ENCODE data around the gene ATXN3. TPM values are rescaled to one million over a fixed set of nuclear protein-coding genes. Genes with fewer than 3 reads are reported as not detected.
A peak's percentile ranks its signal among the peaks of the same experiment; 100 is the strongest.

The ATXN3 gene
- total RNA-seq, 1 experiment from 2014 or later = 33.1 TPM

DNA sequence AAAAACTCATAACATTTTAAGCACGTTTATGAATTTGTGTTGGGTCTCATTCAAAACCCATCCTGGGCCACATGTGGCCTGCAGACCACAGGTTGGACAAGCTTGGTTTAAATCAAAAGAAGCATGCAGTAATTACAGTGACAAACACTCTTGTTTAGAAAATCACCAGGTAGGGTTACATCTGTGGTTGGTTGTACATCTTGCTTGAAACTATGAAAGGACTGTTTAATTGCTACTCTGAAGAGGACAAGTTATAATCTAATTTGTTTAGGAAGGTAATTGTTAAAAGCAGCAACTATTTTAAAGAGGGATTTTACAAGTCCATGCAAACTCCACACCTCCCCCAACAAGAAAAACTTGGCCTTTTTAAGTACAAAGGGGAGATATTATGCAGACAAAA lies 70.5 kb downstream of the ATXN3 start:
- no peak overlapping the region for H3K4me3 Mint-ChIP-seq
- no peak overlapping the region for H3K27ac Mint-ChIP-seq
- TF ChIP-seq ZNF317 (CRISPR knock-in tag; IDR thresholded peaks at IDR 0.05; ENCODE audit: borderline replicate concordance, low read depth) (no peak), SP1 (CRISPR knock-in tag; conservative IDR thresholded peaks at IDR 0.05) (no peak), RORB (CRISPR knock-in tag; IDR thresholded peaks at IDR 0.05) (no peak), FOXJ3 (CRISPR knock-in tag; IDR thresholded peaks at IDR 0.05; ENCODE audit: borderline replicate concordance) (no peak), NR1H2 (CRISPR knock-in tag; IDR thresholded peaks at IDR 0.05) (no peak)
- TF ChIP-seq, protein P1, sequence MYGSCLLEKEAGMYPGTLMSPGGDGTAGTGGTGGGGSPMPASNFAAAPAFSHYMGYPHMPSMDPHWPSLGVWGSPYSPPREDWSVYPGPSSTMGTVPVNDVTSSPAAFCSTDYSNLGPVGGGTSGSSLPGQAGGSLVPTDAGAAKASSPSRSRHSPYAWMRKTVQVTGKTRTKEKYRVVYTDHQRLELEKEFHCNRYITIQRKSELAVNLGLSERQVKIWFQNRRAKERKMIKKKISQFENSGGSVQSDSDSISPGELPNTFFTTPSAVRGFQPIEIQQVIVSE (CRISPR knock-in tag; IDR thresholded peaks at IDR 0.05; ENCODE audit: borderline replicate concordance) = no peak
- TF ChIP-seq, protein P2, sequence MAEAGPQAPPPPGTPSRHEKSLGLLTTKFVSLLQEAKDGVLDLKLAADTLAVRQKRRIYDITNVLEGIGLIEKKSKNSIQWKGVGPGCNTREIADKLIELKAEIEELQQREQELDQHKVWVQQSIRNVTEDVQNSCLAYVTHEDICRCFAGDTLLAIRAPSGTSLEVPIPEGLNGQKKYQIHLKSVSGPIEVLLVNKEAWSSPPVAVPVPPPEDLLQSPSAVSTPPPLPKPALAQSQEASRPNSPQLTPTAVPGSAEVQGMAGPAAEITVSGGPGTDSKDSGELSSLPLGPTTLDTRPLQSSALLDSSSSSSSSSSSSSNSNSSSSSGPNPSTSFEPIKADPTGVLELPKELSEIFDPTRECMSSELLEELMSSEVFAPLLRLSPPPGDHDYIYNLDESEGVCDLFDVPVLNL (CRISPR knock-in tag; IDR thresholded peaks at IDR 0.05; ENCODE audit: borderline replicate concordance, low read depth) = no peak
- H3K27me3 Mint-ChIP-seq (ENCODE audit: low read depth) = no peaks in the 10 kb centered on the region; the same call in 1 of the 2 replicates
- ChIA-PET POLR2A (no interaction called here), CTCF (interaction anchor here (0.6 kb wide), 1 partner anchor 468 kb away, joined by 3 read pairs; no protein-coding TSS in a partner anchor)
- peaks cover 18% of the 10 kb centered on the region for H3K9me3 Mint-ChIP-seq
- peaks cover 32% of the 10 kb centered on the region for H3K36me3 Mint-ChIP-seq
- peaks cover 15% of the 10 kb centered on the region for H3K4me1 Mint-ChIP-seq
- ATAC-seq (no peak), DNase-seq (ENCODE audit: low spot score) (no peak)

DNA sequence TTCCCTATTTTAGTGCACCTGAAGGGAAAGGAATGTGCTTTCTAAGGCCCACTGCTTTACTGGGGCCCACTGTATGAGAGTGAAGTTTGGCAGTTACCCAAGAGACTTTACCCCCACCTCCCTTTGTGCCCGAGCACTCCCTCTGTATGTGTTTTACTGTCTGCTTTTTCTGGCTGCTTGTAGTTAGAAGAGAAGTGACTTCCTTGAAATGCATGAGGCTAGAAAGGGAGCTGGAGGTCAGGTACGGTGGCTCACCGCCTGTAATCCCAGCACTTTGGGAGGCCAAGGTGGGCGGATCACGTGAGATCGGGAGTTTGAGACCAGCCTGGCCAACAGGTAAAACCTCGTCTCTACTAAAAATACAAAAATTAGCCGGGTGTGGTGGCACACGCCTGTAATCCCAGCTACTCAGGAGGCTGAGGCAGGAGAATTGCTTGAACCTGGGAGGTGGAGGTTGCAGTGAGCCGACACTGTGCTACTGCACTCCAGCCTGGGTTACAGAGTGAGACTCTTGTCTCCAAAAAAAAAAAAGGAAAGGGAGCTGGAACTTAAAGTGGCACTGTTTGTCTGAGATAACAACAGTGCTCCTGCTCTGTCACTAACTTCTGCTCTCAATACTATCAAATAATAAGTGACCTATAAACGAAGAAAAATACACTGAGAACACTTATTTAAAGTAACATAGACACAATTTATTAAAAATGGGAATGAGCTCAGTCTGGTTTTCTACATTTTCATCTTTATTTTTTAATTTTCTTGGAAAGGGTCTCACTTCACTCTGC lies 72.3 kb downstream of the ATXN3 start:
- no peak overlapping the region for H3K27ac Mint-ChIP-seq
- peaks cover 18% of the 10 kb centered on the region for H3K9me3 Mint-ChIP-seq
- H3K4me1 Mint-ChIP-seq = peaks cover 11% of the 10 kb centered on the region
- DNase-seq (ENCODE audit: low spot score) (no peak), ATAC-seq (no peak)
- TF ChIP-seq, protein P3, sequence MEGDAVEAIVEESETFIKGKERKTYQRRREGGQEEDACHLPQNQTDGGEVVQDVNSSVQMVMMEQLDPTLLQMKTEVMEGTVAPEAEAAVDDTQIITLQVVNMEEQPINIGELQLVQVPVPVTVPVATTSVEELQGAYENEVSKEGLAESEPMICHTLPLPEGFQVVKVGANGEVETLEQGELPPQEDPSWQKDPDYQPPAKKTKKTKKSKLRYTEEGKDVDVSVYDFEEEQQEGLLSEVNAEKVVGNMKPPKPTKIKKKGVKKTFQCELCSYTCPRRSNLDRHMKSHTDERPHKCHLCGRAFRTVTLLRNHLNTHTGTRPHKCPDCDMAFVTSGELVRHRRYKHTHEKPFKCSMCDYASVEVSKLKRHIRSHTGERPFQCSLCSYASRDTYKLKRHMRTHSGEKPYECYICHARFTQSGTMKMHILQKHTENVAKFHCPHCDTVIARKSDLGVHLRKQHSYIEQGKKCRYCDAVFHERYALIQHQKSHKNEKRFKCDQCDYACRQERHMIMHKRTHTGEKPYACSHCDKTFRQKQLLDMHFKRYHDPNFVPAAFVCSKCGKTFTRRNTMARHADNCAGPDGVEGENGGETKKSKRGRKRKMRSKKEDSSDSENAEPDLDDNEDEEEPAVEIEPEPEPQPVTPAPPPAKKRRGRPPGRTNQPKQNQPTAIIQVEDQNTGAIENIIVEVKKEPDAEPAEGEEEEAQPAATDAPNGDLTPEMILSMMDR (IDR thresholded peaks at IDR 0.05) = no peak
- TF ChIP-seq, protein P4, sequence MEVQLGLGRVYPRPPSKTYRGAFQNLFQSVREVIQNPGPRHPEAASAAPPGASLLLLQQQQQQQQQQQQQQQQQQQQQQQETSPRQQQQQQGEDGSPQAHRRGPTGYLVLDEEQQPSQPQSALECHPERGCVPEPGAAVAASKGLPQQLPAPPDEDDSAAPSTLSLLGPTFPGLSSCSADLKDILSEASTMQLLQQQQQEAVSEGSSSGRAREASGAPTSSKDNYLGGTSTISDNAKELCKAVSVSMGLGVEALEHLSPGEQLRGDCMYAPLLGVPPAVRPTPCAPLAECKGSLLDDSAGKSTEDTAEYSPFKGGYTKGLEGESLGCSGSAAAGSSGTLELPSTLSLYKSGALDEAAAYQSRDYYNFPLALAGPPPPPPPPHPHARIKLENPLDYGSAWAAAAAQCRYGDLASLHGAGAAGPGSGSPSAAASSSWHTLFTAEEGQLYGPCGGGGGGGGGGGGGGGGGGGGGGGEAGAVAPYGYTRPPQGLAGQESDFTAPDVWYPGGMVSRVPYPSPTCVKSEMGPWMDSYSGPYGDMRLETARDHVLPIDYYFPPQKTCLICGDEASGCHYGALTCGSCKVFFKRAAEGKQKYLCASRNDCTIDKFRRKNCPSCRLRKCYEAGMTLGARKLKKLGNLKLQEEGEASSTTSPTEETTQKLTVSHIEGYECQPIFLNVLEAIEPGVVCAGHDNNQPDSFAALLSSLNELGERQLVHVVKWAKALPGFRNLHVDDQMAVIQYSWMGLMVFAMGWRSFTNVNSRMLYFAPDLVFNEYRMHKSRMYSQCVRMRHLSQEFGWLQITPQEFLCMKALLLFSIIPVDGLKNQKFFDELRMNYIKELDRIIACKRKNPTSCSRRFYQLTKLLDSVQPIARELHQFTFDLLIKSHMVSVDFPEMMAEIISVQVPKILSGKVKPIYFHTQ (CRISPR knock-in tag; IDR thresholded peaks at IDR 0.05) = no peak
- TF ChIP-seq MYBL2 (CRISPR knock-in tag; IDR thresholded peaks at IDR 0.05) = no peak
- H3K36me3 Mint-ChIP-seq = peaks cover 39% of the 10 kb centered on the region
- ChIA-PET POLR2A (no interaction called here), CTCF (interaction anchor here (0.7 kb wide), 1 partner anchor 1924 kb away, joined by 5 read pairs; no protein-coding TSS in a partner anchor)
- H3K27me3 Mint-ChIP-seq (ENCODE audit: low read depth) = no peaks in the 10 kb centered on the region; the same call in 1 of the 2 replicates
- H3K4me3 Mint-ChIP-seq = no peak overlapping the region

DNA sequence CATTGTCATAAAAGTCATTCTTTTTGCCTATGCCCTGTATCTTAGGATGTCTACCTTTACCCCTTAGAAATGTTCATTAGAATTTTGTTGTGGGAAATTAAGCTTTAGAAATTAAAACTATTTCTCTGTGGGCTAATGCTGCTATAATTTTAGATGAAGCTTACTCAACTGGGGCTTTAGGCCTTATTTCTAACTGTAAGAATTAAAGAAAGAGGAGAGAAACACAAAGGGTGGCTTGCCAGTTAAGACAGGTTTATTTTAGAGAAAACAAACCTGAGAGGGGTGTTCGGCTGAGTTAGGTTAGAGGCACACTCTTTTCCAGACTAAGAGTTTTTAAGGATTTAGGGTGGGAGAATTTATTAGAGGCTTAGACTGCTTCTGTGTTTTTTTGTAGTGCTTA lies 72.9 kb downstream of the ATXN3 start:
- Mint-ChIP-seq H3K4me1 (peaks cover 7% of the 10 kb centered on the region), H3K27ac (no peak overlapping the region), H3K27me3 (ENCODE audit: low read depth) (no peaks in the 10 kb centered on the region; the same call in 1 of the 2 replicates), H3K9me3 (peaks cover 18% of the 10 kb centered on the region), H3K4me3 (no peak overlapping the region), H3K36me3 (peaks cover 39% of the 10 kb centered on the region)
- POLR2A ChIA-PET = no interaction called here
- CTCF ChIA-PET = interaction anchor here (0.7 kb wide), 2 partner anchors 26 to 1923 kb away, joined by 3 to 5 read pairs; no protein-coding TSS in a partner anchor
- TF ChIP-seq ZNF263 (CRISPR knock-in tag; IDR thresholded peaks at IDR 0.05; ENCODE audit: low read depth) = no peak
- TF ChIP-seq, protein P5, sequence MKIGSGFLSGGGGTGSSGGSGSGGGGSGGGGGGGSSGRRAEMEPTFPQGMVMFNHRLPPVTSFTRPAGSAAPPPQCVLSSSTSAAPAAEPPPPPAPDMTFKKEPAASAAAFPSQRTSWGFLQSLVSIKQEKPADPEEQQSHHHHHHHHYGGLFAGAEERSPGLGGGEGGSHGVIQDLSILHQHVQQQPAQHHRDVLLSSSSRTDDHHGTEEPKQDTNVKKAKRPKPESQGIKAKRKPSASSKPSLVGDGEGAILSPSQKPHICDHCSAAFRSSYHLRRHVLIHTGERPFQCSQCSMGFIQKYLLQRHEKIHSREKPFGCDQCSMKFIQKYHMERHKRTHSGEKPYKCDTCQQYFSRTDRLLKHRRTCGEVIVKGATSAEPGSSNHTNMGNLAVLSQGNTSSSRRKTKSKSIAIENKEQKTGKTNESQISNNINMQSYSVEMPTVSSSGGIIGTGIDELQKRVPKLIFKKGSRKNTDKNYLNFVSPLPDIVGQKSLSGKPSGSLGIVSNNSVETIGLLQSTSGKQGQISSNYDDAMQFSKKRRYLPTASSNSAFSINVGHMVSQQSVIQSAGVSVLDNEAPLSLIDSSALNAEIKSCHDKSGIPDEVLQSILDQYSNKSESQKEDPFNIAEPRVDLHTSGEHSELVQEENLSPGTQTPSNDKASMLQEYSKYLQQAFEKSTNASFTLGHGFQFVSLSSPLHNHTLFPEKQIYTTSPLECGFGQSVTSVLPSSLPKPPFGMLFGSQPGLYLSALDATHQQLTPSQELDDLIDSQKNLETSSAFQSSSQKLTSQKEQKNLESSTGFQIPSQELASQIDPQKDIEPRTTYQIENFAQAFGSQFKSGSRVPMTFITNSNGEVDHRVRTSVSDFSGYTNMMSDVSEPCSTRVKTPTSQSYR (CRISPR knock-in tag; IDR thresholded peaks at IDR 0.05) = no peak
- no peak for TF ChIP-seq HMGA2 (CRISPR knock-in tag; IDR thresholded peaks at IDR 0.05)
- TF ChIP-seq, protein P6, sequence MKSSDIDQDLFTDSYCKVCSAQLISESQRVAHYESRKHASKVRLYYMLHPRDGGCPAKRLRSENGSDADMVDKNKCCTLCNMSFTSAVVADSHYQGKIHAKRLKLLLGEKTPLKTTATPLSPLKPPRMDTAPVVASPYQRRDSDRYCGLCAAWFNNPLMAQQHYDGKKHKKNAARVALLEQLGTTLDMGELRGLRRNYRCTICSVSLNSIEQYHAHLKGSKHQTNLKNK (CRISPR knock-in tag; IDR thresholded peaks at IDR 0.05) = no peak
- no peak for TF ChIP-seq SMAD3 (CRISPR knock-in tag; IDR thresholded peaks at IDR 0.05; ENCODE audit: borderline replicate concordance)
- no peak for TF ChIP-seq ZNF396 (CRISPR knock-in tag; IDR thresholded peaks at IDR 0.05; ENCODE audit: borderline replicate concordance)
- 0 out of 2 replicates have a peak, but pooled peaks have one; percentile 23 for TF ChIP-seq GTF2I (CRISPR knock-in tag; conservative IDR thresholded peaks at IDR 0.05)
- no peak for DNase-seq (ENCODE audit: low spot score)
- ATAC-seq = no peak
